ENCODE data around the gene GLT8D2.

Gene GLT8D2

GRCh38 chr12:103944964-103945363 lies 105.0 kb downstream of the GLT8D2 start:
- DNase-seq: no peak
